Islet precursor cell (in vitro differentiated cells): ENCODE results near the gene PPP3CA.

ENCODE experiments used
- DNase-seq: peaks from one replicate; pipeline ENCODE4 v3.0.0-alpha.2; 2018

PPP3CA gene

GRCh38 chr4:101169044-101170014 lies 178.0 kb downstream of the PPP3CA start:
- peak; percentile 88 for DNase-seq

DNA sequence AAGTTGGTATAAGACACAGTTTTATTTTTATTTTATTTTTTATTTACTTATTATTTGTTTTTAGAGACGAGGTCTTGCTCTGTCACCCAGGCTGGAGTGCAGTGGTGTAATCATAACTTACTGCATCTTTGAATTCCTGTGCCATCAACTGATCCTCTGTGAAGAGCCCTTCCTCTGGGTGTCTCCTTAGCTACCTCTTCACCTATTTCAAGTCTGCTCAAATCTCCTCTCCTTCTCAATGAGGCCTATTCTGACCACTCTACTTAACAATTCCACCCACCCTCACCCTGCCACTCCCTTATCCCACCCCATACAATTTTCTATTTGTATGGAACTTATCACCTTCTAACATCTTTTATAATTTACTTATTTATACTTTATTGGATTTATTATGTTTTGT lies 183.4 kb downstream of the PPP3CA start:
- no peak for DNase-seq

GRCh38 chr4:101162990-101163380 lies 184.3 kb downstream of the PPP3CA start:
- no peak for DNase-seq

DNA sequence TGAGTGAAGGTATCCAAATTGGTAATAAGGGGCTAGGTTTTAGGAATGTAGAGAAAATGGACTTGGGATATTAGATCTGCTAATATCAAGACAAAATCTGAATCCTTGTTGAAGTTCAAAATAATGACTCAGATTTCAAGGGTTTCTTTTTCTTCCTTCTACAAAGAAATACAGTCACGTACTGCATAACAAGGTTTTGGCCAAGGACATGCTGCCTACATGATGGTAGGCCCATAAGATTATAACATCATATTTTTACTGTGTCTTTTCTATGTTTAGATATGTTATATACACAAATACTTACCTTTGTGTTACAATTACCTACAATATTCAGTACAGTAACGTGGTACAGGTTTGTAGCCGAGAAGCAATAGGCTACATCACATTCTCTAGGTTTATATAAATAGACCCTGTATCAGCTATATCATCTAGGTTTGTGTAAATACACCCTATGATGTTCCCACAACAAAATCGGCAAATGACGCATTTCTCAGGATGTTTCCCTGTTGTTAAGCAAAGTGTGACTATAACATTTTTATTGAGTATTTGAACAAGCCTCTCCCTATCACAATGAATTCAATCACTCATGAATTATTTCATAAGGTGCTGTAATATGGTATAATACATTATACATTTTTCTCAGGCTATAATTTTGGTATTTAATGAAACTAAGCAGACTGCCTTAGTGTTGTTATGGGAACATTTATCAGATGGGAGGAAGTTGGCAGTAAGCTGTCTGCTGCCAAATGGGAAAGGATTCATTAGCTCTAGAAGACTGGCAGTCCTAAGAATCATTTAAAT lies 186.3 kb downstream of the PPP3CA start:
- DNase-seq = no peak

GRCh38 chr4:101158507-101158906 lies 188.8 kb downstream of the PPP3CA start:
- no peak for DNase-seq

- peak; percentile 63 for DNase-seq
Observed at GRCh38 chr4:101158134-101158482, 189.2 kb downstream of the PPP3CA start.

- no peak for DNase-seq
Observed at GRCh38 chr4:101157415-101158133, 189.8 kb downstream of the PPP3CA start.

- DNase-seq = no peak
Observed at GRCh38 chr4:101156619-101157310, 190.6 kb downstream of the PPP3CA start.

- DNase-seq = no peak
Observed at GRCh38 chr4:101155945-101156344, 191.4 kb downstream of the PPP3CA start.

GRCh38 chr4:101155368-101155767 lies 192.0 kb downstream of the PPP3CA start:
- DNase-seq = peak; percentile 86

- no peak for DNase-seq
Observed at GRCh38 chr4:101153653-101154052, 193.7 kb downstream of the PPP3CA start.

- no peak for DNase-seq
Observed at GRCh38 chr4:101152521-101152920, 194.8 kb downstream of the PPP3CA start.

GRCh38 chr4:101148551-101148950 lies 198.8 kb downstream of the PPP3CA start:
- no peak for DNase-seq

DNA sequence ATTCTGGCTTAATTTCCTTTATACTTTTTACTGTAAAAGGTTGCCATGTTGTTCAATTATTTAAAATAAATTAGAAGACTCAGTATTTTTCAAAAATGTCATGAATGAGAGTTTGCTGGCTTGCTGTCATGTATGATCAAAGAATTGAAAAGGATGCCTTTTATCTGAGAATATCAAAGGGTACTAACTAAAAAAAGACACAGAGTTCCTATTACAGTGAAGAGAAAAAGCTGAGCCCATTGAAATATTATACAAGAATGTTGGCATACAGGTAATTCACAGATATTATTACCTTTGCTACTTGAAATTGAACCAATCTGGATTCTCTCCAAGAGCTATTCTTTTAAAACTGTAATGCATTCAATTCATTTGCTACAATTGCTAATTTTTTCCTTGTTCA lies 200.0 kb downstream of the PPP3CA start:
- DNase-seq = no peak

- no peak for DNase-seq
Observed at GRCh38 chr4:101145021-101145420, 202.3 kb downstream of the PPP3CA start.

DNA sequence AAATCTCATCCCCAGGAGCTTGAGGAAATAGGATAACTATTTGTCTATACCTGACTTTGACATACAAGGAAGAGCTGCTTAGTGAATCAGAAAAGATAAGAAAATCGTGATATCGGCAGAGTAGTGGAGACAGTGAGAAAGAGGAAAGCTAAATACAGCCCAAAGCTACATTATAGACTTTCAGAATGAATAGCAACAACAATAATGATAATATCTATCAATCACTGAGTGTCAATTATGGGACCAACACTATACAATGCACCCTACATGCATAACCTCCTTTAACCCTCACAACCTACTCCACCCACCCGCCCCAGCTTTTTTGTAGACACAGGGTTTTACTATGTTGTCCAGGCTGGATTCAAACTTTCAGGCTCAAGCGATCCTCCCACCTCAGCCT lies 205.1 kb downstream of the PPP3CA start:
- DNase-seq = no peak

DNA sequence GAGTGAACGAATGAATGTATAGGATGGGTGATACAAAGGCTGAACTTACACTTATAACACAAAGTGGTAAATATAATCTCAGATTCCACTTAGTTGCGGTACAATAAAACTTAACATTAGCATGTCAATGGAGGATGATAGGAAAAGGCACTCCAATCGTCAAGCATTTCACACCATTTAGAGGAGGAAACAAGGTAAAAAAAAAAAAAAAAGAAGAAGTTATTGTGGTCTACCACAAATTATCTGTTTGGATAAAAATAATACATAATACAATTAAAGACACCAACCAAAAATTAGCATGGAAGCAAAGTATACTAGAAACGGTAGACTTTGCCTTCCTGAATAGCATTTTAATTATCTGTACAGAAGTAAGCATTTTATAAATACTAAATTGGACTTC lies 205.5 kb downstream of the PPP3CA start:
- no peak for DNase-seq

DNA sequence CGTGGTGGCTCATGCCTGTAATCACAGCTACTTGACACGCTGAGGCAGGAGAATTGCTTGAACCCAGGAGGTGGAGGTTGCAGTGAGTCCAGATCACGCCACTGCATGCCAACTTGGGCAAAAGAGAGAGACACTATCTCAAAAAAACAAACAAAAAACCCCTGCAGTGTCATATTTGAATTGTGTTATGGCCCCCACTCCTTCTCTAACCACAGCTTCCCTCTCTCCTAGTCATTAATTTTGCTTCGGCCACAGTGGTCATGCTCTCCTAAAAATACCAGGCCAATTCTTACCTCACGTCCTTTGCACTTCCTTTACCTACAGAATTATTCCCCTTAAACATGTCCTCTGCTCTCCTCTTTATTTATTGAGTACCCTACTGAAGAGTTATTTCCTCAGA lies 206.1 kb downstream of the PPP3CA start:
- no peak for DNase-seq

DNA sequence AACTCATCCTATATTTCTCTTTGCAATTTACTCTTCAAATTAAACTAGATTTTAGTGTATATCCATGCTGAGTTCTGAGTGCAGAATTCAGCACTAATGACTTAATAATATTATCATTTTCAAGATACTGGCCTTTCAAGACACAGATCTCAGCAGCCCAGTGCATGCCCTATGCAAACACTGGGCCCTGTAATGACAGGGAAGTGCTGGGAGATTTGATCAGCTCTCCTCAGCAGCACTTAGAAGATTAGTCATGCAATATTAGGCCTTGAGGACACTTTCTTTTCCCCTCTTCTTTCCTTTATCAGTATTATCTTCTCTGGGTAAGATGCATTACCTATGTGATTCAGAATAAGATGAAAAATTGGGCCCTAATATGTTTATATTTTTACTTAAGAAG lies 207.1 kb downstream of the PPP3CA start:
- DNase-seq = peak; percentile 64

- DNase-seq = no peak
Observed at GRCh38 chr4:101136373-101137370, 210.7 kb downstream of the PPP3CA start.

GRCh38 chr4:101135371-101136010 lies 211.8 kb downstream of the PPP3CA start:
- no peak for DNase-seq
